T-cell (primary cell): ENCODE results near the gene GALNT3. TPM values are rescaled to one million over a fixed set of nuclear protein-coding genes. Genes with fewer than 3 reads are reported as not detected.

Experiments used
- ATAC-seq, 4 experiments: fragments of 200-7000 bp in 3 of 4; fragments of 150-1000 bp in 1 of 4; cut with Tn5 transposase; replicated peaks in 1 of 4; 1 replicate in 3 of 4; 2 replicates in 1 of 4; pipeline ENCODE4 v1.10.0; 2021; ENCODE audit warnings: moderate library complexity in 3 of 4, mild to moderate bottlenecking in 2 of 4, moderate number of reproducible peaks in 1 of 4
- CTCF ChIA-PET, 2 donors: fragments of 300-600 bp; sonication (Branson Sonifier 250); formaldehyde crosslinking; loops; one replicate each; lab custom pipeline; 2022; ENCODE audit warnings: antibody characterized with exemption in 2 of 2; lab: Charles Lee
- POLR2A ChIA-PET, 2 donors: fragments of 300-600 bp; sonication (Branson Sonifier 250); formaldehyde crosslinking; loops; one replicate each; lab custom pipeline; 2022; ENCODE audit warnings: antibody characterized with exemption in 2 of 2; lab: Charles Lee
- DNase-seq, 35 experiments: peaks; one replicate each; pipeline versions ENCODE4 v3.0.0 to v3.0.0-alpha.2; 2013 to 2023
- H3K27ac ChIP-seq: one replicate; pipeline ENCODE4 v1.5.1; 2013; ENCODE audit warnings: low read length
- H3K27me3 ChIP-seq, 2 experiments: replicated peaks in 1 of 2; 1 replicate in 1 of 2; 2 replicates in 1 of 2; pipeline versions ENCODE4 v1.6.1 to v1.7.0; 2013; ENCODE audit warnings: low read length in 1 of 2, mixed read lengths in 1 of 2; ENCODE audit not compliant: control insufficient read depth in 2 of 2, insufficient read depth in 2 of 2; ENCODE audit errors: extremely low read depth in 1 of 2
- H3K36me3 ChIP-seq, 2 donors: 1 replicate in 1 of 2; 2 replicates in 1 of 2; pipeline versions ENCODE4 v1.6.1 to v1.7.0; 2013; ENCODE audit warnings: low read length in 1 of 2; ENCODE audit not compliant: control insufficient read depth in 2 of 2, insufficient read depth in 1 of 2; ENCODE audit errors: extremely low read depth in 1 of 2
- H3K4me1 ChIP-seq, 2 experiments: 1 replicate in 1 of 2; 2 replicates in 1 of 2; pipeline versions ENCODE4 v1.6.1 to v1.7.0; 2013; ENCODE audit warnings: low read length in 2 of 2, mixed read lengths in 1 of 2; ENCODE audit not compliant: insufficient read depth in 2 of 2, control insufficient read depth in 1 of 2; ENCODE audit errors: extremely low read depth in 1 of 2
- H3K4me3 ChIP-seq, 2 donors: 1 replicate in 1 of 2; 2 replicates in 1 of 2; pipeline versions ENCODE4 v1.5.1 to v1.7.0; 2013; ENCODE audit warnings: mild to moderate bottlenecking in 2 of 2, low read length in 1 of 2, moderate library complexity in 1 of 2; ENCODE audit not compliant: control insufficient read depth in 1 of 2; ENCODE audit errors: extremely low read depth in 1 of 2
- H3K9me3 ChIP-seq: 2 replicates; pipeline ENCODE4 v1.7.0; 2013
- H3K27ac Mint-ChIP-seq, 2 donors: one replicate each; pipeline ENCODE4 v1.8.0; 2020 to 2021; ENCODE audit warnings: mild to moderate bottlenecking in 2 of 2, mixed read lengths in 2 of 2
- H3K27me3 Mint-ChIP-seq, 2 donors: one replicate each; pipeline ENCODE4 v1.8.0; 2021 to 2022; ENCODE audit warnings: mixed read lengths in 2 of 2
- H3K36me3 Mint-ChIP-seq: one replicate; pipeline ENCODE4 v1.8.0; 2021; ENCODE audit warnings: mixed read lengths
- H3K4me1 Mint-ChIP-seq, 3 donors: one replicate each; pipeline ENCODE4 v1.8.0; 2020 to 2022; ENCODE audit warnings: mixed read lengths in 3 of 3, mild to moderate bottlenecking in 1 of 3
- H3K4me3 Mint-ChIP-seq, 3 donors: one replicate each; pipeline ENCODE4 v1.8.0; 2020 to 2022; ENCODE audit warnings: mild to moderate bottlenecking in 3 of 3, mixed read lengths in 3 of 3, moderate library complexity in 3 of 3
- H3K9me3 Mint-ChIP-seq, 3 donors: one replicate each; pipeline ENCODE4 v1.8.0; 2020 to 2022; ENCODE audit warnings: mixed read lengths in 3 of 3
- WGBS: methylation state at CpG from one replicate; pipeline ENCODE4 v1.1.5; 2013; ENCODE audit warnings: missing lambda C conversion rate; ENCODE audit not compliant: insufficient coverage; 5-methylcytosine and 5-hydroxymethylcytosine counted together
- total RNA-seq, 35 experiments: library from RNA in 6 of 35; stranded (reverse) in 6 of 35; fragments of 120-200 nt in 1 of 35; gene quantifications; one replicate each; pipeline versions ENCODE4 v1.2.1 to v1.2.4 and lab custom pipeline; 2013 to 2026

GALNT3 gene
- total RNA-seq, 5 donors from 2014 or later (not counting 1 experiment from before 2014, with no cell fraction given), result 2.8 to 9.7 (median 5.5) TPM

- CTCF ChIA-PET, result interaction anchor here in 1 of 2 donors (1.1 kb wide), 1 partner anchor 21 kb away, joined by 3 read pairs; the partner anchor contains the start of gene GALNT3
- no peak overlapping the region for H3K27ac ChIP-seq
- no peaks in the 10 kb centered on the region for H3K27me3 ChIP-seq
- WGBS, result 83% methylated on average over 1 of the region's 2 CpGs
- POLR2A ChIA-PET, result interaction anchor here in 1 of 2 donors (0.6 kb wide), 1 partner anchor 254 kb away, joined by 3 read pairs; no protein-coding TSS in a partner anchor
- no peaks in the 10 kb centered on the region for H3K4me1 Mint-ChIP-seq
- no peaks in the 10 kb centered on the region for H3K9me3 ChIP-seq
- H3K4me3 Mint-ChIP-seq, result no peak overlapping the region
- no peak overlapping the region for H3K27ac Mint-ChIP-seq
- no peak overlapping the region for H3K4me3 ChIP-seq
- no peaks in the 10 kb centered on the region for H3K36me3 ChIP-seq
- H3K9me3 Mint-ChIP-seq, result no peaks in the 10 kb centered on the region
- H3K27me3 Mint-ChIP-seq, result no peaks in the 10 kb centered on the region
- DNase-seq (no peak), ATAC-seq (no peak)
- no peaks in the 10 kb centered on the region for H3K36me3 Mint-ChIP-seq
- no peaks in the 10 kb centered on the region for H3K4me1 ChIP-seq
Observed at GRCh38 chr2:165815299-165816141, 21.5 kb upstream of the GALNT3 start.

GRCh38 chr2:165814473-165814872, 20.4 kb upstream of the GALNT3 start:
- Mint-ChIP-seq H3K27me3 (no peaks in the 10 kb centered on the region), H3K36me3 (no peaks in the 10 kb centered on the region), H3K4me1 (no peaks in the 10 kb centered on the region), H3K9me3 (no peaks in the 10 kb centered on the region), H3K27ac (no peak overlapping the region), H3K4me3 (no peak overlapping the region)
- H3K9me3 ChIP-seq, result no peaks in the 10 kb centered on the region
- WGBS, result 73% methylated on average over 2 of the region's 4 CpGs
- no peaks in the 10 kb centered on the region for H3K36me3 ChIP-seq
- CTCF ChIA-PET, result interaction anchor here in 1 of 2 donors (1.1 kb wide), 1 partner anchor 20 kb away, joined by 3 read pairs; the partner anchor contains the start of gene GALNT3
- ATAC-seq, result no peak
- DNase-seq, result no peak
- H3K4me3 ChIP-seq, result no peak overlapping the region
- POLR2A ChIA-PET, result no interaction called here
- no peaks in the 10 kb centered on the region for H3K4me1 ChIP-seq
- H3K27me3 ChIP-seq, result no peaks in the 10 kb centered on the region
- H3K27ac ChIP-seq, result no peak overlapping the region

- ChIA-PET CTCF (no interaction called here), POLR2A (no interaction called here)
- no peak overlapping the region for H3K27ac ChIP-seq
- H3K4me3 ChIP-seq, result no peak overlapping the region
- peaks cover 4% of the 10 kb centered on the region for H3K36me3 Mint-ChIP-seq
- H3K4me3 Mint-ChIP-seq, result no peak overlapping the region
- no CpG with 5 or more reads among the region's 1 CpG for WGBS
- H3K4me1 Mint-ChIP-seq, result no peaks in the 10 kb centered on the region
- no peak for DNase-seq
- no peaks in the 10 kb centered on the region for H3K9me3 Mint-ChIP-seq
- H3K36me3 ChIP-seq, result no peaks in the 10 kb centered on the region
- no peak for ATAC-seq
- no peaks in the 10 kb centered on the region for H3K9me3 ChIP-seq
- H3K27ac Mint-ChIP-seq, result no peak overlapping the region
- H3K27me3 Mint-ChIP-seq, result no peaks in the 10 kb centered on the region
- H3K4me1 ChIP-seq, result no peaks in the 10 kb centered on the region
- H3K27me3 ChIP-seq, result no peaks in the 10 kb centered on the region
Observed at GRCh38 chr2:165811592-165812370, 17.7 kb upstream of the GALNT3 start.

- H3K27ac ChIP-seq, result no peak overlapping the region
- CTCF ChIA-PET, result no interaction called here
- POLR2A ChIA-PET, result no interaction called here
- H3K4me1 Mint-ChIP-seq, result no peaks in the 10 kb centered on the region
- peaks cover 4% of the 10 kb centered on the region for H3K36me3 Mint-ChIP-seq
- H3K27ac Mint-ChIP-seq, result no peak overlapping the region
- no peak overlapping the region for H3K4me3 ChIP-seq
- WGBS, result 100% methylated on average over 3 of the region's 9 CpGs
- no peaks in the 10 kb centered on the region for H3K36me3 ChIP-seq
- ATAC-seq, result no peak
- H3K27me3 ChIP-seq, result no peaks in the 10 kb centered on the region
- DNase-seq, result no peak
- H3K9me3 Mint-ChIP-seq, result no peaks in the 10 kb centered on the region
- no peaks in the 10 kb centered on the region for H3K27me3 Mint-ChIP-seq
- H3K9me3 ChIP-seq, result no peaks in the 10 kb centered on the region
- no peak overlapping the region for H3K4me3 Mint-ChIP-seq
- H3K4me1 ChIP-seq, result no peaks in the 10 kb centered on the region
Observed at GRCh38 chr2:165810418-165810817, 16.4 kb upstream of the GALNT3 start.

- no peaks in the 10 kb centered on the region for H3K4me1 Mint-ChIP-seq
- H3K27ac Mint-ChIP-seq, result no peak overlapping the region
Observed at GRCh38 chr2:165804719-165805118, 10.7 kb upstream of the GALNT3 start.

GRCh38 chr2:165803123-165803760, 9.2 kb upstream of the GALNT3 start:
- WGBS, result no CpG with 5 or more reads among the region's 4 CpGs
- H3K4me3 Mint-ChIP-seq, result no peak overlapping the region
- no peaks in the 10 kb centered on the region for H3K4me1 Mint-ChIP-seq
- Histone ChIP-seq H3K4me3 (no peak overlapping the region), H3K36me3 (no peaks in the 10 kb centered on the region), H3K27ac (no peak overlapping the region), H3K27me3 (no peaks in the 10 kb centered on the region), H3K4me1 (no peaks in the 10 kb centered on the region), H3K9me3 (no peaks in the 10 kb centered on the region)
- peaks cover 3 to 4% of the 10 kb centered on the region in 2 donors for H3K27me3 Mint-ChIP-seq
- POLR2A ChIA-PET, result no interaction called here
- H3K9me3 Mint-ChIP-seq, result peaks cover 0 to 4% (median 0%) of the 10 kb centered on the region in 3 donors
- DNase-seq (no peak), ATAC-seq (no peak)
- H3K27ac Mint-ChIP-seq, result no peak overlapping the region
- CTCF ChIA-PET, result interaction anchor here in 1 of 2 donors (0.6 kb wide), 1 partner anchor 393 kb away, joined by 4 read pairs; no protein-coding TSS in a partner anchor
- peaks cover 14% of the 10 kb centered on the region for H3K36me3 Mint-ChIP-seq

More at GRCh38 chr2:165804719-165805118, 10.7 kb upstream of the GALNT3 start:
- H3K9me3 Mint-ChIP-seq, result peaks cover 0 to 4% (median 0%) of the 10 kb centered on the region in 3 donors
- Histone ChIP-seq H3K27me3 (no peaks in the 10 kb centered on the region), H3K27ac (no peak overlapping the region), H3K9me3 (no peaks in the 10 kb centered on the region), H3K36me3 (no peaks in the 10 kb centered on the region), H3K4me1 (no peaks in the 10 kb centered on the region), H3K4me3 (no peak overlapping the region)
- ChIA-PET POLR2A (no interaction called here), CTCF (no interaction called here)
- ATAC-seq (no peak), DNase-seq (no peak)
- H3K36me3 Mint-ChIP-seq, result peaks cover 12% of the 10 kb centered on the region
- H3K4me3 Mint-ChIP-seq, result no peak overlapping the region
- WGBS, result no CpG with 5 or more reads among the region's 3 CpGs
- peaks cover 3 to 4% of the 10 kb centered on the region in 2 donors for H3K27me3 Mint-ChIP-seq
